Measurements from ENCODE around the gene CERS4.

The CERS4 gene

DNA sequence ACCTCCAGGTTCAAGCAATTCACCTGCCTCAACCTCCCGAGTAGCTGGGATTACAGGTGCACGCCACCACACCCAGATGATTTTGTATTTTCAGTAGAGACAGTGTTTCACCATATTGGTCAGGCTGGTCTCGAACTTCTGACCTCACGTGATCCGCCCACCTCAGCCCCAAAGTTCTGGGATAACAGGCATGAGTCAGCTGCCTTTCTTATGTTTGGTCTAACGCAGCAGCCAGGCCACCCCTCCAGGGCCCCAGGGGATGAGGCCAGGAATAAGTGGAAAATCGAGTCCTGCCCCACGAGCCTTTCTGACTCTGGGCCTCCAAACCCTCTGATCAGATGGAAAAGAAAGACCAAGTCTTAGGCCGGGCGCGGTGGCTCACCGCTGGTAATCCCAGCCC, 44.5 kb downstream of the CERS4 start:
- DNase-seq (ENCODE audit: low read depth) = no peak
- TF ChIP-seq, protein P1, sequence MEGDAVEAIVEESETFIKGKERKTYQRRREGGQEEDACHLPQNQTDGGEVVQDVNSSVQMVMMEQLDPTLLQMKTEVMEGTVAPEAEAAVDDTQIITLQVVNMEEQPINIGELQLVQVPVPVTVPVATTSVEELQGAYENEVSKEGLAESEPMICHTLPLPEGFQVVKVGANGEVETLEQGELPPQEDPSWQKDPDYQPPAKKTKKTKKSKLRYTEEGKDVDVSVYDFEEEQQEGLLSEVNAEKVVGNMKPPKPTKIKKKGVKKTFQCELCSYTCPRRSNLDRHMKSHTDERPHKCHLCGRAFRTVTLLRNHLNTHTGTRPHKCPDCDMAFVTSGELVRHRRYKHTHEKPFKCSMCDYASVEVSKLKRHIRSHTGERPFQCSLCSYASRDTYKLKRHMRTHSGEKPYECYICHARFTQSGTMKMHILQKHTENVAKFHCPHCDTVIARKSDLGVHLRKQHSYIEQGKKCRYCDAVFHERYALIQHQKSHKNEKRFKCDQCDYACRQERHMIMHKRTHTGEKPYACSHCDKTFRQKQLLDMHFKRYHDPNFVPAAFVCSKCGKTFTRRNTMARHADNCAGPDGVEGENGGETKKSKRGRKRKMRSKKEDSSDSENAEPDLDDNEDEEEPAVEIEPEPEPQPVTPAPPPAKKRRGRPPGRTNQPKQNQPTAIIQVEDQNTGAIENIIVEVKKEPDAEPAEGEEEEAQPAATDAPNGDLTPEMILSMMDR (conservative IDR thresholded peaks at IDR 0.05; ENCODE audit: low read length) = no peak

DNA sequence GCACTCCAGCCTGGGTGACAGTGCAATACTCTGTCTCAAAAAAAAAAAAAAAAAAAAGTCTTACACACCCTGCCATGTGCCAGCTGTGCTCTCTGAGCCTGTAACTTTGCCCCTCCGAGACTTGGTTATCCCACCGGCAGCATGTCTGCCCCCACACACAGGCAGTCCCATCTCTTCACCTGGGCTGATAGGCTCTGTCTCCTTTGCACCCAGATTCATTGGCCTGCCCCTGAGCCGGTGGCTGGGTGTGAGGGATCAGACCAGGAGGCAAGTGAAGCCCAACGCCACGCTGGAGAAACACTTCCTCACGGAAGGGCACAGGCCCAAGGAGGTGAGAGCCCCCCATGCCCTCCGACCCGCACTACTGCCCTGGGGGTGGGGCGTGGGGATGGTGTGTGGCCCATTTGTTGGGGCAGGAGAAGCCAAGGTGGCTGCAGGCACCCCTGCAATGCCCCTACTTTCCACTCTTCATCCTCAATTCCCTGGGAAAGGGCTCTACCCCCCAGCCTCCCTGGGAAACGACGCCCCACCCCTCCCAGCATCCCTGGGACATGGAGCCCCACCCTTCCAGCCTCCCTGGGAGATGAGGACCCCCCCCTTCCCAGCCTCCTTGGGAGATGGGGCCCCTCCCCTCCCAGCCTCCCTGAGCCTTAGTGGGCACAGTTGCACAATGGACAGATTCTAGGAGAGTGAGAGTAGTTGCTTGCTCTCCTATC, 45.3 kb downstream of the CERS4 start:
- no peak overlapping the region for H3K4me3 ChIP-seq (ENCODE audit: low read length)
- no peak for DNase-seq (ENCODE audit: low read depth)
- TF ChIP-seq, protein P1 (conservative IDR thresholded peaks at IDR 0.05; ENCODE audit: low read length) = no peak

More for the DNA sequence above, 44.5 kb downstream of the CERS4 start:
- no peak overlapping the region for H3K4me3 ChIP-seq (ENCODE audit: low read length)

DNA sequence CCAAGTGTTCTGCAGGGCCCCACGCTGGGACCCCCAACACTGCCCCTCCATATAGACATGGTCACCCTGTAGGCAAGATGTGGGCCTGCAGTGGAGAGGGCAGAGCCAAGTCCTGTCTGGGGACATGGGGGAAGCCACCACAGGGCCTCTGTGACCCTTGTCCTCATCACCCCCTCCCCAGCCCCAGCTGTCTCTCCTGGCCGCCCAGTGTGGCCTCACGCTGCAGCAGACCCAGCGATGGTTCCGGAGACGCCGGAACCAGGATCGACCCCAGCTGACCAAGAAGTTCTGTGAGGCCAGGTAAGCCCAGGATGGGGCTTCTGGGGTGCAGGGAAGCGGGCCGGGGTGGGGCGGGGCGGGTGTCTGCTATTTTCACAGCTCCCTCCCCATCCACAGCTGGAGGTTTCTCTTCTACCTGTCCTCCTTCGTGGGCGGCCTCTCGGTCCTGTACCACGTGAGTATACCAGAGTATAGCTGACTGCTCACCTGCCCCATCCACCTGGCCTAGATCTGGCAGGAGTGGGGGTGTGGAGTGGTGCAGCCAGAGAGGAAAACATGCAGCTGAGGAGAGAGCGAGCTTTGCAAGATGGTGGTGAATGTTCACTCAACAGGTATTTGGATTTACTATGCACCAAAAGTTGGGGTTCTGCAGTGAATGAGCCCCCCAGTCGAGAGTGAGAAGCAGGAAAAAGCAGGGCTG, 46.4 kb downstream of the CERS4 start:
- no peak overlapping the region for H3K4me3 ChIP-seq (ENCODE audit: low read length)
- no peak for DNase-seq (ENCODE audit: low read depth)
- TF ChIP-seq, protein P1 (conservative IDR thresholded peaks at IDR 0.05; ENCODE audit: low read length) = no peak

DNA sequence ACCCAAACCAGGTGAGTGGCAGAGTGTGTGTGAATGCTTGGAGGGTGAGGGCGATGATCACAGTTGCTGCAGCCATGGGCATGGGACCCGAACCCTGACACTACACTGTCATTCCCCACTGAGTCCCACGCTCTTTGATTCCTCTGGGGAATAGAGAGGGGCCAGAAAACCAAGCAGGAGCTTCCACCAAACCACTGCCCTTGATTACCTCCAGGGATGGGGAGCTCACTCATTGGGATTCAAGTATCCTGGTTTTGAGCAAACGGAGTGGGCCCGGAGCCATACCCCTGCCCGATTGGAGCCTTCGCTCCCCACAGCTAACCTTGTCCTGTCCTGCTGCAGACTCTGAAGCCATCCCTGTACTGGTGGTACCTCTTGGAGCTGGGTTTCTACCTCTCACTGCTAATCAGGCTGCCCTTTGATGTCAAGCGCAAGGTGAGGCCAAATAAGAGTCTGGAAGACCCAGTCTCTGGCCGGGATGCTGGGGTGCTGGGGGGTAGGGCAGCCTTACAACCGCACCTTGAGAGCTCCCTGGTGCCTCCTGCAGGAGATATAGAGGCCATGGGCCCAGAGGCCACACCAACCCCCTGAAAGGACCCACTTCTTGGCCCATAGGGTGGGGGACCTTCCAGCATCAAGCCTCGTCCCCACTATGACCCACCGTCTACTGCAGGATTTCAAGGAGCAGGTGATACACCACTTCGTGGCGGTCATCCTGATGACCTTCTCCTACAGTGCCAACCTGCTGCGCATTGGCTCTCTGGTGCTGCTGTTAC, 47.3 kb downstream of the CERS4 start:
- H3K4me3 ChIP-seq (ENCODE audit: low read length) = no peak overlapping the region
- TF ChIP-seq, protein P1 (conservative IDR thresholded peaks at IDR 0.05; ENCODE audit: low read length) = no peak
- no peak for DNase-seq (ENCODE audit: low read depth)

DNA sequence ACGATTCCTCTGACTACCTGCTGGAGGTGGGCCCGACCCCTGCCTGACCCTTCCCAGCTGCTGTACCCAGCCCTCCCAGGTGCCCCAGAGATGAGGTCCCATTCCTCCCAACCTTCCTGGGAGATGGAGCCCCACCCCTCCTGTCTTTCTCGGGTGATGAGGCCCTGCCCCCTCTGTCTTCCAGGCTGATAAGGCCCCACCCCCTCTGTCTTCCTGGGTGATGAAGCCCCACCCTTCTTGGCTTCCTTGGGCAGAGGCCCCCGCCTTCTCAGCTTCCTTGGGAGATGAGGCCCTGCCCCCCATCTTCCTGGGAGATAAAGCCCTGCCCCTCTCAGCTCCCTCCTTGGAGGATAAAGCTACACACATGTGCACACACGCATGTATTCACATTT, 47.9 kb downstream of the CERS4 start:
- no peak overlapping the region for H3K4me3 ChIP-seq (ENCODE audit: low read length)
- TF ChIP-seq, protein P1 (conservative IDR thresholded peaks at IDR 0.05; ENCODE audit: low read length) = no peak
- no peak for DNase-seq (ENCODE audit: low read depth)

DNA sequence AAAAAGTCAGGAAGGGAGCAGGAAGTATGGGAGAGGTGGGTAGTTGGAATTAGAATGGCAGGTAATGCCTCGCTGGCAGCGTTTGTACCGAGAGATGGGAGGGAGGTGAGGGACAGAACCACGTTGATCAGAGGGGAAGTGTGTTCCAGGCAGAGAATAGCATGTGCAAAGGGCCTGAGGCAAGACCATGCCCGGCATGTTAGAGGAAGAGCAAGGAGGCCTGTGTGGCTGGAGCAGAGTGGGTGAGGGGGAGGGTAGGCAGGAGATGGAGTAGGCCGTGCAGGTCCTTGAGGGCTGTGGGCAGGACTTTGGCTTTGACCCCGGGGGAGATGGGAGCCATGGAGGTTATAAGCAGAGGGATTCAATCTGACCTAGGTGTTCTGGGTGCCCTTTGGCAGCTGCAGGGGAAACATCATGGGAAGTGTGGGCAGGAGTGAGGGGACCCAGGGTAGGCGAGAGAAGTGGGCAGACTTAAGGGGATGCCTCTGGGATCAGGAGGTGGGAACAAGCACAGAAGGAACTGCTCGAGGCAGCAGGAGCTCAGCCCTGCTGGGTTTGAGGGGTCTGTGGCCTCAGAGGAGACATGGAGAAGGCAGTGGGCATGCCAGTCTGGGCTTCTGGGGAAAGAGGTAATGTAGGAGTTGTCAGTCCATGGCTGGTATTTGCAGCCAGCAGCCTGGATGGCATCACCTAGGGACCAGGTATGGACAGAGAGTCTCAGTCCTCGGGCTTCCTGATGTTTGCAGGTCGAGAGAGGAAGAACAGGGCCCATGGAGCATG, 50.2 kb downstream of the CERS4 start:
- TF ChIP-seq, protein P1 (conservative IDR thresholded peaks at IDR 0.05; ENCODE audit: low read length) = no peak
- no peak for DNase-seq (ENCODE audit: low read depth)
- no peak overlapping the region for H3K4me3 ChIP-seq (ENCODE audit: low read length)

Measured in AG10803 (cell line).